ENCODE data around the gene GRIN3B.

GRIN3B gene

GRCh38 chr19:1057176-1057855 lies 57.1 kb downstream of the GRIN3B start:
- TF ChIP-seq TAF1 (IDR thresholded peaks at IDR 0.05; ENCODE audit: low read depth, low read length) (no peak), POLR2AphosphoS5 (IDR thresholded peaks at IDR 0.05; ENCODE audit: low read depth, low read length) (no peak), PAX5 (IDR thresholded peaks at IDR 0.05; ENCODE audit: insufficient read depth, low read length, severe bottlenecking) (no peak)
- FAIRE-seq (peak; percentile 85), DNase-seq (ENCODE audit: insufficient read length, low spot score) (no peak)

GRCh38 chr19:1058112-1058511 lies 57.9 kb downstream of the GRIN3B start:
- TF ChIP-seq POU2F2 (IDR thresholded peaks at IDR 0.05; ENCODE audit: low read depth, low read length) (no peak), SPI1 (IDR thresholded peaks at IDR 0.05; ENCODE audit: low read depth, low read length) (no peak), POLR2AphosphoS5 (IDR thresholded peaks at IDR 0.05; ENCODE audit: low read depth, low read length) (no peak), POLR2A (IDR thresholded peaks at IDR 0.05; ENCODE audit: low read depth, low read length) (no peak), PAX5 (IDR thresholded peaks at IDR 0.05; ENCODE audit: insufficient read depth, low read length, severe bottlenecking) (no peak), TAF1 (IDR thresholded peaks at IDR 0.05; ENCODE audit: low read depth, low read length) (no peak)
- FAIRE-seq, result no peak

More at GRCh38 chr19:1058112-1058511, 57.9 kb downstream of the GRIN3B start:
- no peak for DNase-seq (ENCODE audit: insufficient read length, low spot score)

All from GM12891 (cell line).